ENCODE measurements around the gene TFPI.

GRCh38 chr2:187542123-187542522, 12.1 kb downstream of the TFPI start:
- TF ChIP-seq MAX (IDR thresholded peaks at IDR 0.05) (no peak), MYC (IDR thresholded peaks at IDR 0.05; ENCODE audit: borderline replicate concordance, low read length) (no peak), NPAS2 (CRISPR knock-in tag; IDR thresholded peaks at IDR 0.05; ENCODE audit: borderline replicate concordance) (no peak), HEYL (CRISPR knock-in tag; IDR thresholded peaks at IDR 0.05) (no peak), POLR2A (IDR thresholded peaks at IDR 0.05; ENCODE audit: low read length) (no peak), USF2 (IDR thresholded peaks at IDR 0.05) (no peak), CTCF (IDR thresholded peaks at IDR 0.05) (no peak), CBX2 (IDR thresholded peaks at IDR 0.05; ENCODE audit: borderline replicate concordance, low read depth) (no peak), HMGXB4 (CRISPR knock-in tag; IDR thresholded peaks at IDR 0.05; ENCODE audit: borderline replicate concordance) (0 out of 2 replicates have a peak, but pooled peaks have one; percentile 44), HDAC2 (IDR thresholded peaks at IDR 0.05) (no peak)

All from A549 (cell line).